CD4-positive, alpha-beta memory T cell (primary cell): ENCODE data around the gene EDEM3. TPM values are rescaled to one million over a fixed set of nuclear protein-coding genes. Genes with fewer than 3 reads are reported as not detected.
"Not testable (repeated sequence)": the region's sequence is repeated elsewhere in the genome, so short reads cannot be mapped to it uniquely, and the experiment has no call there.

ENCODE experiments used
- CTCF ChIA-PET: fragments of 350-600 bp; sonication (Branson Sonifier 250); formaldehyde crosslinking; loops from one replicate; lab custom pipeline; 2021; ENCODE audit warnings: inconsistent platforms; ENCODE audit not compliant: partially characterized antibody; lab: Charles Lee
- POLR2A ChIA-PET: fragments of 350-600 bp; sonication (Branson Sonifier 250); formaldehyde crosslinking; loops from one replicate; lab custom pipeline; 2021; ENCODE audit not compliant: partially characterized antibody; lab: Charles Lee
- DNase-seq, 5 donors: peaks; one replicate each; pipeline versions ENCODE4 v3.0.0 to v3.0.0-alpha.2; 2020 to 2022; ENCODE audit warnings: mixed read lengths in 1 of 5
- H3K27ac ChIP-seq: one replicate; pipeline ENCODE4 v1.7.0; 2013; ENCODE audit warnings: low read depth, low read length
- H3K27me3 ChIP-seq: 2 replicates; pipeline ENCODE4 v1.7.0; 2013; ENCODE audit warnings: mild to moderate bottlenecking, low read length, moderate library complexity; ENCODE audit not compliant: insufficient read depth
- H3K36me3 ChIP-seq: 2 replicates; pipeline ENCODE4 v1.7.0; 2013; ENCODE audit warnings: mild to moderate bottlenecking, low read length, moderate library complexity; ENCODE audit not compliant: insufficient read depth
- H3K4me1 ChIP-seq: 2 replicates; pipeline ENCODE4 v1.7.0; 2013; ENCODE audit warnings: mild to moderate bottlenecking, low read length, moderate library complexity; ENCODE audit not compliant: insufficient read depth
- H3K4me3 ChIP-seq, 2 donors: one replicate each; pipeline ENCODE4 v1.7.0; 2013; ENCODE audit warnings: low read length in 2 of 2, mild to moderate bottlenecking in 1 of 2
- H3K9me3 ChIP-seq, 2 donors: one replicate each; pipeline ENCODE4 v1.7.0; 2013; ENCODE audit warnings: low read length in 2 of 2, control low read depth in 1 of 2; ENCODE audit not compliant: control insufficient read depth in 1 of 2
- H3K27ac Mint-ChIP-seq, 7 donors: one replicate each; pipeline ENCODE4 v1.8.0; 2020 to 2021; ENCODE audit warnings: mixed read lengths in 7 of 7, mild to moderate bottlenecking in 6 of 7, inconsistent platforms in 3 of 7, moderate library complexity in 3 of 7
- H3K27me3 Mint-ChIP-seq, 2 donors: one replicate each; pipeline ENCODE4 v1.8.0; 2020 to 2021; ENCODE audit warnings: mixed read lengths in 2 of 2
- H3K36me3 Mint-ChIP-seq, 2 donors: one replicate each; pipeline ENCODE4 v1.8.0; 2020 to 2021; ENCODE audit warnings: mixed read lengths in 2 of 2, inconsistent platforms in 1 of 2, mild to moderate bottlenecking in 1 of 2
- H3K4me1 Mint-ChIP-seq, 4 donors: one replicate each; pipeline ENCODE4 v1.8.0; 2020 to 2021; ENCODE audit warnings: mixed read lengths in 4 of 4, mild to moderate bottlenecking in 1 of 4
- H3K4me3 Mint-ChIP-seq, 8 donors: one replicate each; pipeline ENCODE4 v1.8.0; 2020 to 2021; ENCODE audit warnings: mixed read lengths in 8 of 8, mild to moderate bottlenecking in 7 of 8, moderate library complexity in 6 of 8, inconsistent platforms in 3 of 8
- H3K9me3 Mint-ChIP-seq, 8 donors: one replicate each; pipeline ENCODE4 v1.8.0; 2020 to 2021; ENCODE audit warnings: mixed read lengths in 8 of 8, mild to moderate bottlenecking in 5 of 8, inconsistent platforms in 3 of 8, moderate library complexity in 1 of 8
- intact Hi-C: fragments of 100-400 bp; cut with micrococcal nuclease; formaldehyde crosslinking; loops from one replicate; pipeline ENCODE4 v1.15.1; 2023
- polyA plus RNA-seq, 2 donors: library from polyadenylated mRNA; unstranded; fragments of 300-500 nt; fragmentation: Illumina TruSeq; gene quantifications; one replicate each; pipeline ENCODE4 v1.2.3, GENCODE V29; 2021
- total RNA-seq, 2 experiments: library from RNA; stranded (reverse); gene quantifications; one replicate each; pipeline ENCODE4 v1.2.3, GENCODE V29; 2021

EDEM3 gene
- total and polyA plus RNA-seq, 4 experiments from 2014 or later: 8.5 to 61.7 (median 36.1) TPM

DNA sequence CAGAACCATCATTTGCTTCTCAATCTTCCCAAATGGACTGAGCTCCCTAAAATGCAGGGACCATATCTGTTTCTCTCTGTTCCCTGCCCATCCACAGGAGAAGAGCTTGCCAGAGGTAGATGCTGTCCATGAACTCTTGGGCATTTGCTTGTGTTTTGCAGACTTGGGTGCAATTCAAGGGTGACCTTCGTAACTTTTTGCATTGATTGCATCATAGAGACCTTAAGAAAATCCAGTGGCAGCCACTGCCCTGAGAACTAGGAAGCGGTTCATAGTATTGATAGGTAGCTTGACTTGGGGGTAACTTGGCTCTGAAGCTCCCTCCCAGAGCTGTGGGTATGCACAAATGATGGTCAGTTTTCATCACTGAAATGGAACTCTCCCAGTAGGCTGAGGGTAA, 34.3 kb upstream of the EDEM3 start:
- Mint-ChIP-seq H3K27ac (no peak overlapping the region), H3K36me3 (peaks cover 54 to 67% of the 10 kb centered on the region in 2 donors), H3K27me3 (no peaks in the 10 kb centered on the region), H3K4me1 (peaks cover 0 to 13% (median 4%) of the 10 kb centered on the region in 4 donors), H3K9me3 (peaks cover 3 to 21% (median 13%) of the 10 kb centered on the region in 8 donors), H3K4me3 (no peak overlapping the region)
- CTCF ChIA-PET: interaction anchor here (0.7 to 1.5 kb wide), 3 partner anchors 12 to 17 kb away, joined by 4 to 5 read pairs (median 4); no protein-coding TSS in a partner anchor
- Histone ChIP-seq H3K4me1 (peaks cover 7% of the 10 kb centered on the region), H3K36me3 (no peaks in the 10 kb centered on the region), H3K27me3 (no peaks in the 10 kb centered on the region), H3K9me3 (no peaks in the 10 kb centered on the region), H3K4me3 (no peak overlapping the region), H3K27ac (no peak overlapping the region)
- no peak for DNase-seq
- POLR2A ChIA-PET: no interaction called here
- intact Hi-C loops: no loop called here

DNA sequence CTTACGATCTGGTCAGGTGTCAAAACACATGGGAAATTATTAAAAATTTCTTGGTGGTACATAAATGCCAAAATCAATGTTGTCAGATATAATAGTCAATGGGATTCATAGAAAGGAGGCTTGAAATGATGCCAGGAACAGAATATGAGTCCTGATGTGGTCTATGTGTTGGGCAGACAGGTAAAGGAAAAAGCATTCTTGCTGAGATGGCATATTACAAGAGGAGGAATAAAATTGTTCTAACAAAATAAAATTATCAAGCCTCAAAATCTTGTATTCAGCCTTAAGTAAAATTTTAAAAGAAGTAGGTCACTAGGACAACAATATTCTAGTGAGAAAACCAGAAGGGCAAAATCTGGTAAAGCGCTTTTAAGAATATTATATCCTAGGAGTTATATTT, 30.9 kb upstream of the EDEM3 start:
- peaks cover 0 to 6% (median 0%) of the 10 kb centered on the region in 4 donors for H3K4me1 Mint-ChIP-seq
- intact Hi-C loops: no loop called here
- POLR2A ChIA-PET: no interaction called here
- Histone ChIP-seq H3K27ac (no peak overlapping the region), H3K36me3 (no peaks in the 10 kb centered on the region), H3K9me3 (no peaks in the 10 kb centered on the region), H3K27me3 (no peaks in the 10 kb centered on the region), H3K4me3 (no peak overlapping the region), H3K4me1 (no peaks in the 10 kb centered on the region)
- DNase-seq: no peak
- peaks cover 7 to 46% (median 26%) of the 10 kb centered on the region in 8 donors for H3K9me3 Mint-ChIP-seq
- no peak overlapping the region for H3K27ac Mint-ChIP-seq
- no peaks in the 10 kb centered on the region for H3K27me3 Mint-ChIP-seq
- peaks cover 62 to 83% of the 10 kb centered on the region in 2 donors for H3K36me3 Mint-ChIP-seq
- no peak overlapping the region for H3K4me3 Mint-ChIP-seq
- CTCF ChIA-PET: no interaction called here

DNA sequence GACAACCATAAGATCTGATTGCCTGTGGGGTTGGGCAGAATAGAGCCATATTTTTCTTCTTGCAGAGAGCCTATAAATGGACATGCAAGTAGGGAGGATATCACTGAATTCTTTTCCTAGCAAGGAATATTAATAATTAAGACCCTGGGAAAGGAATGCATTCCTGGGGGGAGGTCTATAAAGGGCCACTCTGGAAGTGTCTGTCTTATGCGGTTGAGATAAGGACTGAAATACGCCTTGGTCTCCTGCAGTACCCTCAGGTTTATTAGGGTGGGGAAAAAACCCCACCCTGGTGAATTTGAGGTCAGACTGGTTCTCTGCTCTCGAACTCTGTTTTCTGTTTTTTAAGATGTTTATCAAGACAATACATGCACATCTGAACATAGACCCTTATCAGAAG, 29.1 kb upstream of the EDEM3 start:
- POLR2A ChIA-PET, H3K27me3 ChIP-seq, H3K27me3 Mint-ChIP-seq, H3K9me3 ChIP-seq, H3K4me1 Mint-ChIP-seq, DNase-seq, H3K27ac Mint-ChIP-seq, CTCF ChIA-PET, H3K4me3 Mint-ChIP-seq, H3K4me3 ChIP-seq, H3K4me1 ChIP-seq, H3K27ac ChIP-seq, H3K36me3 ChIP-seq, intact Hi-C loops: not testable (repeated sequence)
- Mint-ChIP-seq H3K36me3 (peaks cover 47 to 68% of the 10 kb centered on the region in 2 donors), H3K9me3 (peaks cover 7 to 46% (median 26%) of the 10 kb centered on the region in 8 donors)

DNA sequence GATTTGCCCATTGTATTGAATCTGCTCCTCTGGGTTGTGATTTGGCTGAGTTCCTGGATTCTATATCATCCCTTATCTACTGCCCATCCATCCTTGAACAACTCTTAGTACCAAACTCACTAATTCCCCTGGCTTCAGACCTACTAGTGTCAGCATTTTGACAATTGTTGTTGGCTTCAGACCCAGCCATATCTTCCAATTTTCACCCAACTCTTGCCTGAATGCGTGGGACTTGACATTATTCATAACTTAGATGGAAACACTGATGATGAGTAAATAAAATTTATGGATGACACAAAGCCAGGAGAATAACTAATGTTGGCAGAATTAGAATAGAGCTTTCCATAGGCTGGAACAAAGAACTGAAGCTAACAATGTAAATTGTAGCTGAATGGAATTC, 27.3 kb upstream of the EDEM3 start:
- ChIA-PET CTCF (no interaction called here), POLR2A (no interaction called here)
- no peak overlapping the region for H3K27ac Mint-ChIP-seq

DNA sequence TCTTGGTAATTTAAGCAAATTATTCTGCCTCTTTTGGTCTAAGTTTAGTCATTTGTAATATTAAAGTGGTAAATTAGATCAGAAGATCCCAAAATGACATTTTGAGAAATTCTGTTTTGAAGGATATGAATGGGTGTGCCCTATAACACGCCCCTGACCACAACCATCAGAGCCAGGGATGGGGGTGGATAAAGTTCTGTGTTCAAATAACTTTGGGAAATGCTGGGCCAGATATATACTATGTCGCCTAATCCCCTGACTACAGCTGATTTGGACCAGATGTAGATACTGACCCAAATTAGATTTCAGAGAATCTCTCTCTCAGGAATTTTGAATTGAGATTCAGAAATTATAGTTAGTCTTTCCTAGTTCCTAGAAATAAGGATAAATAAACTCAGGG, 21.2 kb upstream of the EDEM3 start:
- Mint-ChIP-seq H3K4me1 (peaks cover 0 to 8% (median 5%) of the 10 kb centered on the region in 4 donors), H3K4me3 (no peak overlapping the region), H3K9me3 (no peaks in the 10 kb centered on the region), H3K36me3 (no peaks in the 10 kb centered on the region), H3K27me3 (no peaks in the 10 kb centered on the region), H3K27ac (no peak overlapping the region)
- no peak for DNase-seq
- no peaks in the 10 kb centered on the region for H3K4me1 ChIP-seq
- H3K9me3 ChIP-seq: no peaks in the 10 kb centered on the region
- ChIA-PET POLR2A (no interaction called here), CTCF (interaction anchor here (0.7 to 1.3 kb wide), 2 partner anchors 13 to 21 kb away, joined by 4 read pairs; no protein-coding TSS in a partner anchor)
- H3K4me3 ChIP-seq: no peak overlapping the region
- no peak overlapping the region for H3K27ac ChIP-seq
- intact Hi-C loops: no loop called here
- H3K27me3 ChIP-seq: no peaks in the 10 kb centered on the region
- no peaks in the 10 kb centered on the region for H3K36me3 ChIP-seq

More for the DNA sequence above, 27.3 kb upstream of the EDEM3 start:
- peaks cover 38 to 53% of the 10 kb centered on the region in 2 donors for H3K36me3 Mint-ChIP-seq
- Histone ChIP-seq H3K9me3 (no peaks in the 10 kb centered on the region), H3K4me3 (no peak overlapping the region), H3K27me3 (no peaks in the 10 kb centered on the region), H3K36me3 (no peaks in the 10 kb centered on the region), H3K4me1 (no peaks in the 10 kb centered on the region), H3K27ac (no peak overlapping the region)
- H3K4me3 Mint-ChIP-seq: no peak overlapping the region
- no peak for DNase-seq
- intact Hi-C loops: no loop called here
- H3K27me3 Mint-ChIP-seq: no peaks in the 10 kb centered on the region
- H3K9me3 Mint-ChIP-seq: peaks cover 7 to 46% (median 26%) of the 10 kb centered on the region in 8 donors
- peaks cover 0 to 5% (median 0%) of the 10 kb centered on the region in 4 donors for H3K4me1 Mint-ChIP-seq

DNA sequence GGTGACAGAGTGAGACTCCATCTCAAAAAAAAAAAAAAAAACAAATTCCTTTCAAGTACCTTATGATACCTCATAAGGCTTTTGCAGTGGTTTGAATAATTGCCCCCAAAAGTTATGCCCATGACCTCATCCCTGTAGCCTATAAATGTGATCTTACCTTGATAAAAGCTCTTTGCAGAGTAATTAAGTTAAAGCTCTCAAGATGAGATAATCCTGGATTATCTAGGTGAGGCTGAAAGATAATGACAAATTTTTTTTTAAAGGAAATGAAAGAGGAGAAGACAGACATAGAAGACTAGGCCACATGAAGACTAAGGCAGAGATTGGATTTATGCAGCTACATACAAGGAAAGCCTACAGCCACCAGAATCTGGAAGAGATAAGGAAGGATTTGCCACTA, 20.7 kb upstream of the EDEM3 start:
- Histone ChIP-seq H3K9me3 (no peaks in the 10 kb centered on the region), H3K27ac (no peak overlapping the region), H3K36me3 (no peaks in the 10 kb centered on the region), H3K4me3 (no peak overlapping the region), H3K27me3 (no peaks in the 10 kb centered on the region), H3K4me1 (no peaks in the 10 kb centered on the region)
- Mint-ChIP-seq H3K4me3 (no peak overlapping the region), H3K27ac (peak overlapping the region in 1 of 7 donors; percentile 68), H3K36me3 (no peaks in the 10 kb centered on the region), H3K9me3 (no peaks in the 10 kb centered on the region), H3K27me3 (no peaks in the 10 kb centered on the region), H3K4me1 (peaks cover 0 to 8% (median 5%) of the 10 kb centered on the region in 4 donors)
- ChIA-PET POLR2A (no interaction called here), CTCF (interaction anchor here (0.7 kb wide), 1 partner anchor 22 kb away, joined by 4 read pairs; no protein-coding TSS in a partner anchor)
- intact Hi-C loops: no loop called here
- DNase-seq: no peak

DNA sequence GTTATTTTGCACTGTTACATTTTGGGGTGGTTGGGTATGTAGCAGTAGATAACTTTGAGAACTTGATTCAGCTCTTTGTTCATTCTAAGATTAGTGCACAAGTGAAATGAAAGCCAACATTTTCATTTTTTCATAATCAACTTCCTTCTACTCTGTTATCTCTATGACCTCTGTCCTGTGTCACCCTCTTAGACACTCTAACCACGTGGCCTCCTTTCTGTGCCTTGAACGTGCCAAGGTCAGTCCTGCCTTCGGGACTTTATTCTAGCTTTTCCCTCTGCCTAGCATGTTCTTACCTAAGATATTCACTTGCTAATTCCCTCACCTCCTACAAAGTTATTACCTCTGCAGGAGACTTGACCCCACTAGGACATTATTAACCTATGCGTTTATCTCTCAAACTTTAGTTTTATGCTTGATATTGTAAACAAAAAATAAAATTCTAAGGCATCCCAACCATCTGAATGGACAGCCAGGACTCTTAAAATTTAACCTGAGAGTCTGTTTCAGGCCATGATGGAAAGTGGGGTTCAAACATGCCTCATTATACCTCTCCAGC, 19.2 kb upstream of the EDEM3 start:
- H3K27me3 ChIP-seq: no peaks in the 10 kb centered on the region
- no peak overlapping the region for H3K27ac ChIP-seq
- no peak for DNase-seq
- intact Hi-C loops: no loop called here
- H3K36me3 Mint-ChIP-seq: no peaks in the 10 kb centered on the region
- peaks cover 0 to 8% (median 5%) of the 10 kb centered on the region in 4 donors for H3K4me1 Mint-ChIP-seq
- H3K4me3 Mint-ChIP-seq: no peak overlapping the region
- no peak overlapping the region for H3K4me3 ChIP-seq
- H3K4me1 ChIP-seq: no peaks in the 10 kb centered on the region
- H3K9me3 Mint-ChIP-seq: no peaks in the 10 kb centered on the region
- POLR2A ChIA-PET: no interaction called here
- H3K9me3 ChIP-seq: no peaks in the 10 kb centered on the region
- CTCF ChIA-PET: no interaction called here
- no peak overlapping the region for H3K27ac Mint-ChIP-seq
- H3K27me3 Mint-ChIP-seq: no peaks in the 10 kb centered on the region
- no peaks in the 10 kb centered on the region for H3K36me3 ChIP-seq
